Type B pancreatic cell (in vitro differentiated cells): ENCODE data around the gene STPG2. TPM values are rescaled to one million over a fixed set of nuclear protein-coding genes. Genes with fewer than 3 reads are reported as not detected.

Experiments used
- DNase-seq: peaks from one replicate; pipeline ENCODE4 v3.0.0; 2021; ENCODE audit warnings: mixed read lengths; ENCODE audit not compliant: unreplicated experiment; ENCODE audit errors: extremely low spot score
- H3K27ac Mint-ChIP-seq: 2 replicates; pipeline ENCODE4 v1.8.0; 2021; ENCODE audit warnings: mild to moderate bottlenecking, mixed read lengths
- H3K27me3 Mint-ChIP-seq: 2 replicates; pipeline ENCODE4 v1.8.0; 2021; ENCODE audit warnings: mixed read lengths
- H3K36me3 Mint-ChIP-seq: 2 replicates; pipeline ENCODE4 v1.8.0; 2021; ENCODE audit warnings: mixed read lengths
- H3K4me1 Mint-ChIP-seq: one replicate; pipeline ENCODE4 v1.8.0; 2021; ENCODE audit warnings: mixed read lengths; ENCODE audit not compliant: unreplicated experiment
- H3K4me3 Mint-ChIP-seq: 2 replicates; pipeline ENCODE4 v1.8.0; 2021; ENCODE audit warnings: mild to moderate bottlenecking, mixed read lengths
- H3K9me3 Mint-ChIP-seq: 2 replicates; pipeline ENCODE4 v1.8.0; 2021; ENCODE audit warnings: mixed read lengths
- CTCF ChIP-seq: fragments of 200-600 bp; sonication (generic); conservative IDR thresholded peaks from 2 replicates; pipeline ENCODE4 v1.5.0; 2021; ENCODE audit warnings: antibody characterized with exemption, mild to moderate bottlenecking
- total RNA-seq: library from RNA; stranded (reverse); gene quantifications from 2 replicates; pipeline ENCODE4 v1.2.1, GENCODE V29; 2021; ENCODE audit warnings: low replicate concordance

The STPG2 gene
- total RNA-seq, 1 donor from 2014 or later = 0.29 TPM

GRCh38 chr4:97590266-97590665, 553.0 kb downstream of the STPG2 start:
- no peaks in the 10 kb centered on the region for H3K36me3 Mint-ChIP-seq
- no peak for DNase-seq
- no peak for TF ChIP-seq CTCF

GRCh38 chr4:97589481-97590196, 553.6 kb downstream of the STPG2 start:
- no peak for DNase-seq
- Mint-ChIP-seq H3K27me3 (no peaks in the 10 kb centered on the region), H3K4me1 (no peaks in the 10 kb centered on the region), H3K4me3 (no peak overlapping the region), H3K27ac (no peak overlapping the region), H3K9me3 (no peaks in the 10 kb centered on the region), H3K36me3 (no peaks in the 10 kb centered on the region)
- TF ChIP-seq CTCF = no peak

More at GRCh38 chr4:97590266-97590665, 553.0 kb downstream of the STPG2 start:
- Mint-ChIP-seq H3K27me3 (no peaks in the 10 kb centered on the region), H3K4me3 (no peak overlapping the region), H3K4me1 (no peaks in the 10 kb centered on the region), H3K9me3 (no peaks in the 10 kb centered on the region), H3K27ac (no peak overlapping the region)

GRCh38 chr4:97587912-97588311, 555.4 kb downstream of the STPG2 start:
- no peaks in the 10 kb centered on the region for H3K27me3 Mint-ChIP-seq

GRCh38 chr4:97585274-97585673, 558.0 kb downstream of the STPG2 start:
- H3K27me3 Mint-ChIP-seq = no peaks in the 10 kb centered on the region
- no peak overlapping the region for H3K4me3 Mint-ChIP-seq
- no peak for DNase-seq
- no peaks in the 10 kb centered on the region for H3K36me3 Mint-ChIP-seq
- H3K4me1 Mint-ChIP-seq = no peaks in the 10 kb centered on the region
- no peak overlapping the region for H3K27ac Mint-ChIP-seq
- TF ChIP-seq CTCF = no peak
- H3K9me3 Mint-ChIP-seq = no peaks in the 10 kb centered on the region

More at GRCh38 chr4:97587912-97588311, 555.4 kb downstream of the STPG2 start:
- H3K36me3 Mint-ChIP-seq = no peaks in the 10 kb centered on the region
- H3K4me3 Mint-ChIP-seq = no peak overlapping the region
- H3K27ac Mint-ChIP-seq = no peak overlapping the region
- no peaks in the 10 kb centered on the region for H3K9me3 Mint-ChIP-seq
- DNase-seq = no peak
- no peaks in the 10 kb centered on the region for H3K4me1 Mint-ChIP-seq
- no peak for TF ChIP-seq CTCF

- no peak for DNase-seq
- Mint-ChIP-seq H3K27me3 (no peaks in the 10 kb centered on the region), H3K4me1 (no peaks in the 10 kb centered on the region), H3K4me3 (no peak overlapping the region), H3K36me3 (no peaks in the 10 kb centered on the region), H3K27ac (no peak overlapping the region), H3K9me3 (no peaks in the 10 kb centered on the region)
- no peak for TF ChIP-seq CTCF
Measured at GRCh38 chr4:97582890-97583289, 560.4 kb downstream of the STPG2 start.
